BJ (cell line): ENCODE measurements around the gene RAB35. TPM values are rescaled to one million over a fixed set of nuclear protein-coding genes. Genes with fewer than 3 reads are reported as not detected.

ENCODE experiments used
- CTCF ChIA-PET: fragments of 350-600 bp; formaldehyde crosslinking; extraction: SDS; loops from one replicate; lab custom pipeline; 2021; ENCODE audit warnings: antibody characterized with exemption, inconsistent platforms; lab: Yijun Ruan, JAX
- POLR2A ChIA-PET: fragments of 300-600 bp; sonication (Branson Sonifier 250); formaldehyde crosslinking; extraction: SDS; loops from one replicate; lab custom pipeline; 2021; ENCODE audit warnings: antibody characterized with exemption; lab: Charles Lee
- DNase-seq: peaks from one replicate; pipeline ENCODE4 v3.0.0-alpha.2; 2011; ENCODE audit warnings: low read depth
- H3K27me3 ChIP-seq: 2 replicates; pipeline ENCODE4 v1.6.0; 2011; ENCODE audit warnings: low read length; ENCODE audit not compliant: control insufficient read depth, insufficient read depth
- H3K36me3 ChIP-seq: 2 replicates; pipeline ENCODE4 v1.5.1; 2011; ENCODE audit warnings: low read length; ENCODE audit not compliant: control insufficient read depth, insufficient read depth
- H3K4me3 ChIP-seq: 2 replicates; pipeline ENCODE4 v1.5.1; 2011; ENCODE audit warnings: low read depth, mild to moderate bottlenecking, control low read depth, low read length
- CTCF ChIP-seq: IDR thresholded peaks from 2 replicates; pipeline ENCODE4 v1.5.1; 2011; ENCODE audit warnings: low read depth, mild to moderate bottlenecking, control low read depth, inconsistent platforms, low read length, moderate library complexity; ENCODE audit not compliant: insufficient read depth
- polyA plus RNA-seq: library from polyadenylated mRNA; depleted of rRNA; stranded (reverse); fragments of >200 nt; gene quantifications from 2 replicates; pipeline ENCODE4 v1.2.3, GENCODE V29; 2011

RAB35 gene
- polyA plus RNA-seq, 1 experiment, result 50.3 TPM

- DNase-seq, result no peak
- CTCF ChIA-PET, result no interaction called here
- no peak for TF ChIP-seq CTCF
- POLR2A ChIA-PET, result no interaction called here
- Histone ChIP-seq H3K27me3 (no peaks in the 10 kb centered on the region), H3K36me3 (no peaks in the 10 kb centered on the region), H3K4me3 (no peak overlapping the region)
Measured at GRCh38 chr12:120121343-120121742, 4.8 kb upstream of the RAB35 start.

GRCh38 chr12:120119271-120119973, 2.9 kb upstream of the RAB35 start:
- no peaks in the 10 kb centered on the region for H3K36me3 ChIP-seq
- H3K27me3 ChIP-seq, result no peaks in the 10 kb centered on the region
- peak; percentile 9 for DNase-seq
- no peak for TF ChIP-seq CTCF
- no peak overlapping the region for H3K4me3 ChIP-seq
- CTCF ChIA-PET, result interaction anchor here (1.0 kb wide), 1 partner anchor 14 kb away, joined by 3 read pairs; no protein-coding TSS in a partner anchor
- POLR2A ChIA-PET, result interaction anchor here (0.7 to 1.0 kb wide), 3 partner anchors 8 to 172 kb away, joined by 3 to 12 read pairs (median 9); no protein-coding TSS in a partner anchor

GRCh38 chr12:120118321-120119061, 1.9 kb upstream of the RAB35 start:
- CTCF ChIA-PET, result interaction anchor here (1.0 kb wide), 1 partner anchor 81 kb away, joined by 4 read pairs; no protein-coding TSS in a partner anchor
- Histone ChIP-seq H3K27me3 (no peaks in the 10 kb centered on the region), H3K36me3 (peaks cover 2% of the 10 kb centered on the region; the same call in 1 of the 2 replicates), H3K4me3 (peak overlapping the region; percentile 84)
- POLR2A ChIA-PET, result interaction anchor here (1.4 kb wide), 1 partner anchor 83 kb away, joined by 4 read pairs; the partner anchor contains the start of gene RPLP0
- no peak for TF ChIP-seq CTCF
- peak; percentile 53 for DNase-seq

DNA sequence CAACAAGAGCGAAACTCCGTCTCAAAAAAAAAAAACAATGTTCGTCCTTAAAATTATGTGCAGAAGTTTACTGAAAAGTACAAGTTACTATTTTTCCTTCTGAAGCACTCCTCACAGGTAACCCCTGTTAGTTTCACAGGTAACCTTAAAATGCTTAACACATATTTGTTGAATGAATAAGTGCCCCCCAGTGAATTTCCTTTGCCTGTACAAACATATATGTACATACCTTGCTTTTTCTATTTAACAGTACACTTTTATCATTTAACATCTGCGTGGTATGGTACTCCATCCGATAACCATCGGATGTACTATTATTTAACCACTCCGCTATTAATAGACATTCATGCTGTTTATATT, 1.4 kb upstream of the RAB35 start:
- TF ChIP-seq CTCF, result no peak

More for the DNA sequence above, 1.4 kb upstream of the RAB35 start:
- CTCF ChIA-PET, result interaction anchor here (1.0 kb wide), 1 partner anchor 82 kb away, joined by 4 read pairs; no protein-coding TSS in a partner anchor
- H3K27me3 ChIP-seq, result no peaks in the 10 kb centered on the region
- no peak for DNase-seq
- peak overlapping the region; percentile 84 for H3K4me3 ChIP-seq
- H3K36me3 ChIP-seq, result peaks cover 2% of the 10 kb centered on the region; the same call in 1 of the 2 replicates
- POLR2A ChIA-PET, result interaction anchor here (1.4 kb wide), 1 partner anchor 83 kb away, joined by 4 read pairs; the partner anchor contains the start of gene RPLP0
